Breast epithelium (tissue), 3 donors: ENCODE data around the gene S100P.

Experiments used
- CTCF ChIP-seq, 3 donors: fragments of 450-650 bp; IDR thresholded peaks; one replicate each; pipeline ENCODE4 v1.5.1; 2016 to 2017; ENCODE audit warnings: antibody characterized with exemption in 3 of 3, mild to moderate bottlenecking in 3 of 3, moderate library complexity in 3 of 3
- POLR2A ChIP-seq: fragments of 450-650 bp; IDR thresholded peaks from one replicate; pipeline ENCODE4 v1.6.1; 2016; ENCODE audit warnings: antibody characterized with exemption, mild to moderate bottlenecking, moderate library complexity
- POLR2AphosphoS5 ChIP-seq, 3 donors: sonication (generic); formaldehyde crosslinking; IDR thresholded peaks; one replicate each; pipeline ENCODE4 v1.6.1; 2017; ENCODE audit warnings: antibody characterized with exemption in 3 of 3

GRCh38 chr4:6672131-6672530 is 21.5 kb upstream of the S100P start:
- TF ChIP-seq CTCF (IDR thresholded peaks at IDR 0.05), result no peak
- no peak for TF ChIP-seq POLR2AphosphoS5 (IDR thresholded peaks at IDR 0.05)
- no peak for TF ChIP-seq POLR2A
